Endodermal cell (in vitro differentiated cells): Measurements from ENCODE around the gene DHX9. TPM values are rescaled to one million over a fixed set of nuclear protein-coding genes. Genes with fewer than 3 reads are reported as not detected.

Experiments
- DNase-seq: peaks from one replicate; pipeline ENCODE4 v3.0.0-alpha.2; 2017
- H3K27ac ChIP-seq: 2 replicates; pipeline ENCODE4 v1.5.1; 2013; ENCODE audit warnings: mild to moderate bottlenecking, low read depth, low read length, moderate library complexity
- H3K27me3 ChIP-seq: 2 replicates; pipeline ENCODE4 v1.6.1; 2013; ENCODE audit warnings: mild to moderate bottlenecking, low read length, moderate library complexity; ENCODE audit not compliant: insufficient read depth, control insufficient read depth, poor library complexity, severe bottlenecking
- H3K36me3 ChIP-seq: 2 replicates; pipeline ENCODE4 v1.7.0; 2013; ENCODE audit warnings: mild to moderate bottlenecking, low read length, moderate library complexity; ENCODE audit not compliant: control insufficient read depth, insufficient read depth
- H3K4me1 ChIP-seq: one replicate; pipeline ENCODE4 v1.7.0; 2013; ENCODE audit warnings: low read length; ENCODE audit not compliant: control insufficient read depth, insufficient read depth
- H3K4me3 ChIP-seq: 2 replicates; pipeline ENCODE4 v1.5.1; 2013; ENCODE audit warnings: mild to moderate bottlenecking, low read length, moderate library complexity
- H3K9ac ChIP-seq: 2 replicates; pipeline ENCODE4 v1.6.1; 2013; ENCODE audit warnings: mild to moderate bottlenecking, low read length, moderate library complexity; ENCODE audit not compliant: poor library complexity, severe bottlenecking; ENCODE audit errors: extremely low read depth
- H3K9me3 ChIP-seq: 2 replicates; pipeline ENCODE4 v1.6.1; 2013; ENCODE audit warnings: mild to moderate bottlenecking, low read length, moderate library complexity; ENCODE audit not compliant: control insufficient read depth
- H3K27ac Mint-ChIP-seq: 2 replicates; pipeline ENCODE4 v1.8.0; 2020; ENCODE audit warnings: mixed read lengths
- H3K27me3 Mint-ChIP-seq: 2 replicates; pipeline ENCODE4 v1.8.0; 2021; ENCODE audit warnings: mild to moderate bottlenecking, mixed read lengths; ENCODE audit not compliant: insufficient read depth
- H3K36me3 Mint-ChIP-seq: 2 replicates; pipeline ENCODE4 v1.8.0; 2020; ENCODE audit warnings: low read depth, mixed read lengths
- H3K4me1 Mint-ChIP-seq: 2 replicates; pipeline ENCODE4 v1.8.0; 2020; ENCODE audit warnings: mixed read lengths
- H3K4me3 Mint-ChIP-seq: 2 replicates; pipeline ENCODE4 v1.8.0; 2020; ENCODE audit warnings: mild to moderate bottlenecking, moderate library complexity, mixed read lengths
- H3K9me3 Mint-ChIP-seq: 2 replicates; pipeline ENCODE4 v1.8.0; 2020; ENCODE audit warnings: mild to moderate bottlenecking, mixed read lengths
- CTCF ChIP-seq: fragments of 200-600 bp; sonication (generic); conservative IDR thresholded peaks from 2 replicates; pipeline ENCODE4 v1.5.0; 2021; ENCODE audit warnings: antibody characterized with exemption, mild to moderate bottlenecking
- WGBS, 2 experiments: methylation state at CpG; one replicate each; pipeline versions ENCODE4 v1.1.5 to v1.1.7; 2013; ENCODE audit warnings: missing lambda C conversion rate in 2 of 2, mixed read lengths in 1 of 2; ENCODE audit not compliant: insufficient coverage in 1 of 2, insufficient read length in 1 of 2; 5-methylcytosine and 5-hydroxymethylcytosine counted together
- total RNA-seq, 2 donors: library from RNA; stranded (reverse); fragmentation: NEBNext Ultra II Directional in 1 of 2; extraction: Animal tissue kit (Norgen Biotek cat#: 25700) in 1 of 2; gene quantifications; 2 replicates in 1 of 2; 3 replicates in 1 of 2; pipeline ENCODE4 v1.2.1, GENCODE V29; 2021

Gene DHX9
- total RNA-seq, 2 donors from 2014 or later = 264 to 278 TPM

GRCh38 chr1:182807907-182808306 is 31.2 kb upstream of the DHX9 start:
- Mint-ChIP-seq H3K4me1 (peaks cover 18% of the 10 kb centered on the region), H3K27me3 (peaks cover 11% of the 10 kb centered on the region), H3K9me3 (no peaks in the 10 kb centered on the region), H3K27ac (no peak overlapping the region), H3K4me3 (no peak overlapping the region), H3K36me3 (peaks cover 9% of the 10 kb centered on the region)
- no peak for DNase-seq
- H3K27ac ChIP-seq = no peak overlapping the region
- TF ChIP-seq CTCF = no peak
- H3K9ac ChIP-seq = no peak overlapping the region
- no peaks in the 10 kb centered on the region for H3K4me1 ChIP-seq
- no peaks in the 10 kb centered on the region for H3K9me3 ChIP-seq
- WGBS, 2 experiments = 91 to 100% methylated on average over 1 to 3 of the region's 3 CpGs
- no peak overlapping the region for H3K4me3 ChIP-seq
- H3K27me3 ChIP-seq = no peaks in the 10 kb centered on the region
- peaks cover 15% of the 10 kb centered on the region for H3K36me3 ChIP-seq

GRCh38 chr1:182809414-182809957 is 29.7 kb upstream of the DHX9 start:
- H3K9ac ChIP-seq = no peak overlapping the region
- H3K27me3 ChIP-seq = no peaks in the 10 kb centered on the region
- no peak overlapping the region for H3K4me3 ChIP-seq
- peaks cover 7% of the 10 kb centered on the region for H3K36me3 Mint-ChIP-seq
- peaks cover 18% of the 10 kb centered on the region for H3K4me1 Mint-ChIP-seq
- TF ChIP-seq CTCF = peak; percentile 11
- peaks cover 18% of the 10 kb centered on the region for H3K36me3 ChIP-seq
- 50 to 82% methylated on average over 1 to 2 of the region's 3 CpGs for WGBS, 2 experiments
- H3K27ac Mint-ChIP-seq = no peak overlapping the region
- no peak for DNase-seq
- peaks cover 16% of the 10 kb centered on the region for H3K27me3 Mint-ChIP-seq
- no peak overlapping the region for H3K27ac ChIP-seq
- no peaks in the 10 kb centered on the region for H3K9me3 Mint-ChIP-seq
- H3K9me3 ChIP-seq = no peaks in the 10 kb centered on the region
- H3K4me1 ChIP-seq = no peaks in the 10 kb centered on the region
- H3K4me3 Mint-ChIP-seq = no peak overlapping the region

- Histone ChIP-seq H3K9me3 (no peaks in the 10 kb centered on the region), H3K4me1 (no peaks in the 10 kb centered on the region), H3K36me3 (peaks cover 28% of the 10 kb centered on the region), H3K9ac (no peak overlapping the region), H3K27ac (no peak overlapping the region), H3K4me3 (no peak overlapping the region), H3K27me3 (no peaks in the 10 kb centered on the region)
- H3K9me3 Mint-ChIP-seq = no peaks in the 10 kb centered on the region
- DNase-seq = no peak
- H3K27ac Mint-ChIP-seq = no peak overlapping the region
- H3K4me1 Mint-ChIP-seq = peaks cover 13% of the 10 kb centered on the region
- peaks cover 19% of the 10 kb centered on the region for H3K27me3 Mint-ChIP-seq
- peaks cover 3% of the 10 kb centered on the region for H3K36me3 Mint-ChIP-seq
- WGBS, 2 experiments = 85 to 100% methylated on average over 3 to 4 of the region's 4 CpGs
- peak; percentile 54 for TF ChIP-seq CTCF
- no peak overlapping the region for H3K4me3 Mint-ChIP-seq
Observed at GRCh38 chr1:182811975-182812722, 27.0 kb upstream of the DHX9 start.
